ENCODE measurements around the gene CDC42EP3.
A peak's percentile ranks its signal among the peaks of the same experiment; 100 is the strongest.

The CDC42EP3 gene

GRCh38 chr2:37654932-37655841 lies 16.3 kb downstream of the CDC42EP3 start:
- DNase-seq, result no peak

- DNase-seq, result no peak
Observed at GRCh38 chr2:37654419-37654818, 17.0 kb downstream of the CDC42EP3 start.

GRCh38 chr2:37653805-37654378 lies 17.6 kb downstream of the CDC42EP3 start:
- DNase-seq, result peak in 1 of 2 experiments; percentile 34

GRCh38 chr2:37653093-37653492 lies 18.3 kb downstream of the CDC42EP3 start:
- no peak for DNase-seq

- no peak for DNase-seq
Observed at GRCh38 chr2:37652199-37652640, 19.2 kb downstream of the CDC42EP3 start.

GRCh38 chr2:37650548-37651093 lies 20.8 kb downstream of the CDC42EP3 start:
- DNase-seq, result no peak

GRCh38 chr2:37649518-37649917 lies 21.9 kb downstream of the CDC42EP3 start:
- no peak for DNase-seq

- DNase-seq, result no peak
Observed at GRCh38 chr2:37648331-37649011, 23.0 kb downstream of the CDC42EP3 start.

- DNase-seq, result no peak
Observed at GRCh38 chr2:37647971-37648330, 23.5 kb downstream of the CDC42EP3 start.

GRCh38 chr2:37645836-37646235 lies 25.6 kb downstream of the CDC42EP3 start:
- no peak for DNase-seq

- no peak for DNase-seq
Observed at GRCh38 chr2:37645362-37645761, 26.1 kb downstream of the CDC42EP3 start.

- DNase-seq, result no peak
Observed at GRCh38 chr2:37644191-37644590, 27.3 kb downstream of the CDC42EP3 start.

GRCh38 chr2:37643730-37644078 lies 27.7 kb downstream of the CDC42EP3 start:
- no peak for DNase-seq

- no peak for DNase-seq
Observed at GRCh38 chr2:37642907-37643729, 28.3 kb downstream of the CDC42EP3 start.

GRCh38 chr2:37641582-37642171 lies 29.8 kb downstream of the CDC42EP3 start:
- DNase-seq, result no peak

- DNase-seq, result no peak
Observed at GRCh38 chr2:37639631-37640030, 31.8 kb downstream of the CDC42EP3 start.

GRCh38 chr2:37638973-37639372 lies 32.5 kb downstream of the CDC42EP3 start:
- DNase-seq, result no peak

- DNase-seq, result no peak
Observed at GRCh38 chr2:37637985-37638384, 33.5 kb downstream of the CDC42EP3 start.

GRCh38 chr2:37637190-37637860 lies 34.1 kb downstream of the CDC42EP3 start:
- no peak for DNase-seq

GRCh38 chr2:37636381-37637066 lies 34.9 kb downstream of the CDC42EP3 start:
- no peak for DNase-seq
